22Rv1 (cell line): Measurements from ENCODE around the gene CHST15.

Experiments used
- H3K27ac ChIP-seq: fragments of 450-650 bp; 2 replicates; pipeline ENCODE4 v1.5.1; 2017
- ZFX ChIP-seq: fragments of 450-650 bp; IDR thresholded peaks from 2 replicates; pipeline ENCODE4 v1.6.1; 2017; ENCODE audit warnings: antibody characterized with exemption, borderline replicate concordance
- TF ChIP-seq, protein P1 (sequence below): fragments of 450-650 bp; IDR thresholded peaks from 2 replicates; pipeline ENCODE4 v1.5.1; 2017; ENCODE audit warnings: mild to moderate bottlenecking

CHST15 gene

DNA sequence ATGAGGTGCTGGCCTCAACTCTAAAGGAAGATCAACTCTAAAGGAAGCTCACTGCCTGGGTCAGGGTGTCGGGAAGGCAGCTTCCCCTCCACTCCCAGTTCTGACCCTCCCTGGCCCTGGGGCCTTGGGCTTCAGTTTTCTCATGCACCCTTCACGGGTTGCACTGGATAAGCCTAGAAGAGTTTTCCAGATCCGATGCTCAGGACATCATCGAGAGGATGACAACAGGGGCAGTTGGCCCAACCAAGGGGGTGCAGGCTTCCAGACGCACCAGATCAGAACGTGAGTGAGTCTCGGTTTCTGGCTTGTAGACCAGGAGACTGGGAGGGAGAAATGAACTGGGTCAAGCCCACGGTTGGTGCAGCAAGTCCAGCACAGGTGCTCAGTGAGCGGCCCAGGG is 34.2 kb upstream of the CHST15 start:
- no peak overlapping the region for H3K27ac ChIP-seq
- TF ChIP-seq, protein P1, sequence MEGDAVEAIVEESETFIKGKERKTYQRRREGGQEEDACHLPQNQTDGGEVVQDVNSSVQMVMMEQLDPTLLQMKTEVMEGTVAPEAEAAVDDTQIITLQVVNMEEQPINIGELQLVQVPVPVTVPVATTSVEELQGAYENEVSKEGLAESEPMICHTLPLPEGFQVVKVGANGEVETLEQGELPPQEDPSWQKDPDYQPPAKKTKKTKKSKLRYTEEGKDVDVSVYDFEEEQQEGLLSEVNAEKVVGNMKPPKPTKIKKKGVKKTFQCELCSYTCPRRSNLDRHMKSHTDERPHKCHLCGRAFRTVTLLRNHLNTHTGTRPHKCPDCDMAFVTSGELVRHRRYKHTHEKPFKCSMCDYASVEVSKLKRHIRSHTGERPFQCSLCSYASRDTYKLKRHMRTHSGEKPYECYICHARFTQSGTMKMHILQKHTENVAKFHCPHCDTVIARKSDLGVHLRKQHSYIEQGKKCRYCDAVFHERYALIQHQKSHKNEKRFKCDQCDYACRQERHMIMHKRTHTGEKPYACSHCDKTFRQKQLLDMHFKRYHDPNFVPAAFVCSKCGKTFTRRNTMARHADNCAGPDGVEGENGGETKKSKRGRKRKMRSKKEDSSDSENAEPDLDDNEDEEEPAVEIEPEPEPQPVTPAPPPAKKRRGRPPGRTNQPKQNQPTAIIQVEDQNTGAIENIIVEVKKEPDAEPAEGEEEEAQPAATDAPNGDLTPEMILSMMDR = no peak
- TF ChIP-seq ZFX = no peak

DNA sequence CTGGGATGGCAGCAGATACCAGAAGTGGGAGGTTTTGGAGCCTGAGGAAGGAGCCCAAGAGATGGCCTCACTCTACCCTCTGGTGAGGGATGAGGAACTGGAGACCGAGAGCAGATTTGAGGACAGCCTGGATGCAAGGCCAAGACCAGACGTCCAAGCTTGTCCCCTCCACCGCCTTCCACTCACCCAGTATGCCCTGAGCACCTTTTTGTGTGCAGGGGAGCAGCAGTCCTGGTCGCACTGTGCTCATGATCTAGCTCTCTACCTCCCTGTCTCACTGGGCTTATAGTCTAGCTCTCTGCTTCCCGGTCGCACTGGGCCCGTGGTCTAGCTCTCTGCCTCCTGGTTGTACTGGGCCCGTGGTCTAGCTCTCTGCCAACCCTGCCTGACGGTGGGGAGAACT is 33.6 kb upstream of the CHST15 start:
- TF ChIP-seq, protein P1 = no peak
- TF ChIP-seq ZFX = no peak

DNA sequence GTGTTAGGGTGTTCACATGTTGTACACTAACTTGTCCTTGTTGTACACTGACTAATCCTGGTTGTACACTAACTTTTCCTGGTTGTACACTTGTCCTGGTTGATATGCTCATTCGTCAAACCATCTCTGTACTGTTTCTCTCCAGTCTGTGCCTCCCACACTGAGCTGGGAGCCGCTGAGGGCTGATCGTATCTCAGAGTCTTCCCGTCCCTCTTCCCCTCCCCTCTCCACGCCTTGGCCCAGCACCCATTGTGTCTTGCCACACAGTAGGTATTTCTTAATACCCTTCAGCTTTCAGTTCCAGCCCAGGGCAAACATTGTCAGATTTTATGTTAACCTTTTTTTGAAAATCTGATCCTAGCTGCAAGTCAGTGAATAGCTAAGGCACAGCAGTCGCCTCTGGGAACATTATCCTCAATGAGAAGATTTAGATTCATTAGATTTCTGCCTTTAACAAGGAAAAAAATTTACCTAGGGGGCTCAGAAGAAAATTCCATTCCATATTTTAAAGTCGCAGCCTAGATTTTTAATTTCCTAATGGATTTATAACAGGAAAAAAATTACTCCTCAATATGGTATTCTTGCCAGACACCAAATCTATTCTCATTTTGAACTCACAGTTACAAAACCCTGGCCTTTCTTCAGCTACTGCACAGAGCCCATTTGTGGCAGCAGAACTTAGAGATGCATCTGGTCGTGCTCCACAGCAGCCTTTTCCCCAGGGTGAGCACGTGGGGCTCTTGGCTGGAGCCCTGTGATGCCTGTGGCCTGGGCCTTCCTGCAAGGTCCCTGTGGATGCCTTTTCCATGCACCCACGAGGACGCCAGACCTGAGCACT is 33.0 kb upstream of the CHST15 start:
- H3K27ac ChIP-seq = no peak overlapping the region
- TF ChIP-seq, protein P1 = no peak
- no peak for TF ChIP-seq ZFX

More for the DNA sequence above, 33.6 kb upstream of the CHST15 start:
- H3K27ac ChIP-seq = no peak overlapping the region

DNA sequence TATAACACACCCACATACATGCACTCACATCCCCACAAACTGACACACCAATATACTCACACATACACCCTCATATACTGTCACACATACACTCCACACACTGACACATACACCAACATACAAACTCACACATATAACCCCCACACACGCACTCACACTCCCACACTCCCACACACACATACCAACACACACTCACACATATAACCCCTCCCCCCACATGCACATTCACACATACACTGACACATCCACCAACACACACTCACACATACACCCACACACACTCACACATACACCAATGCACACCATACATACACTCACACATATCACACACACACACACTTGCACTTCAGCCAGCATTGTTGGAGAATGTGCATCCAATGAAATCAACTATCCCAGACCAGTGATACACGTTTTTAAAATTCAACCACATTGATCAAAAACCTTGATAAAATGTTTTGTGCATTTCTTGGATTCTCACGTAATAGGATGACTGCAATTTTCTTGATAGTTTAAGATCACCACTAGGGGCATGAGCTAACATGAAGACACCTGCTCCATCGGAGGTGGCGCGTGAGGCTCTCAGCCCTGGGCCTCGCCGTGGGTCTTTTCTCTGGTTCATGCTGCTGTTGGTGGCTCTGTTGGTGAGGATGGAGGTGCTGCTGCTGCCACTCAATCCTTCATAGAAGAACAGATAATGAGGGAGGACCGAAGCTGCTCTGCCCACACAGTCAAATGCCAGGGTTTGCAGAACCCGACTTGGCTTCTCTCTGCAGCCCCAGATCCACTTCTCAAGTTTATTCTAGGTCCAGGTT is 32.1 kb upstream of the CHST15 start:
- no peak for TF ChIP-seq ZFX
- TF ChIP-seq, protein P1 = peak; percentile 61
- no peak overlapping the region for H3K27ac ChIP-seq

DNA sequence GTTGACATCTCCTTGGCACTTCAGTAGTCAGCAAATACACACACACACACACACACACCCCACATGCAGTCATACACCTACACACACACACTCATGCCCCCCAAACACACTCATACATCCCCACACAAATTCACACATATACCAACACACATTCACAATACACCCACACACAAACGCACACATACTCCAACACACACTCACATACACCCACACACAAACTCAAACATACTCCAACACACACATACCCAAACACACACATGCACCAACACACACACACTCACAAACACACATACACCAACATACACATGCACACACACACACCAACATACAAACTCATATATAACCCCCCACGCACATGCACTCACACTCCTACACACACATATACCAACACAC is 31.4 kb upstream of the CHST15 start:
- TF ChIP-seq, protein P1 = no peak
- TF ChIP-seq ZFX = no peak
- no peak overlapping the region for H3K27ac ChIP-seq

DNA sequence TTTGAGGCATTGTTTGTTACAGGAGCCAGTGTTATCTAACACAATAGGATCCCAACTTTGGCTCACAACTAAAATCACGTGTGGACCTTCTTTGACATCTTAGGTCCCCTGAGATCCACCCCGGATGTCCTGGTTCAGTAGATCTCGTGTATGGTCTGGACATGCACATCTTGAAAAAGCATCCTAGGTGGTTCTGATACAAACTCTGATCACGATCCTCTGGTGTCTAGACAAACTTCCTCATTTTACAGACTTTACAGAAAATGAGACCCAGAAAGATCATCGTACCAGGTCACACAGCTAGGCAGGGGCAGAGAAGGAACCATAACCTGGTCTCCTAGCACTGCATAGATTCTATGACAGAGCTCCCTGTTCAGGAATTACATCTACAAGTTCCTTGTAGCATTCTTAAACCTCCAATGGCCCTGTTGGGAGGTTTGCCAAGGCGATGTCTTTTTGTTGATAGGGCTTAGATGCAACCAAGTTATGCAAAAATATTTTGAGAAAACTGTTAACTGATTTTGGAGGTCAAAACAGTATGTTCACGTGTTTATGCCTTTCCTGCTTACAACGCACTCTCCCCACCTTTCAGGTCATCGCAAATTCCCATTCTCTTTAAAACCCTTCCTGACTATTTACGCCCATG is 30.8 kb upstream of the CHST15 start:
- TF ChIP-seq, protein P1 = no peak
- TF ChIP-seq ZFX = no peak
- H3K27ac ChIP-seq = no peak overlapping the region

DNA sequence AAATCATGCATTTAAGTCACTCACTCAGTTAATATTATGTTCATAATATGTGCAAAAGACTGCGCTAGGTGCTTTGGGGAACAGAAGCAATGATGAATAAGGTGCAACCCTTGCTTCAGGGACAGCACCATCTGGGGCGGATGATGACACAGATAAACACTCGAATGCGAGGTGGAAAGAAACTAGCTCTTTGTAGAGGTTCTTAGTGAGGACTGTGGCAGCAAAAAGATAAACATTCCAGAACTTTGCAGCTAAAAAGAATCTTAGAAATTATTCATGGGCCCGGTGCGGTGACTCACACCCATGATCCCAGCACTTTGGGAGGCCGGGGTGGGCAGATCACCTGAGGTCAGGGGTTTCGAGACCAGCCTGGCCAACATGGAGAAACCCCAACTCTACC is 29.8 kb upstream of the CHST15 start:
- no peak overlapping the region for H3K27ac ChIP-seq
- no peak for TF ChIP-seq ZFX
- TF ChIP-seq, protein P1 = no peak
